NAMALWA (cell line): Measurements from ENCODE around the gene TNFRSF13B.

Experiments
- DNase-seq: peaks from one replicate; pipeline ENCODE4 v3.0.0-alpha.2; 2015; ENCODE audit warnings: low spot score

Gene TNFRSF13B

GRCh38 chr17:16938496-16939207 lies 33.3 kb downstream of the TNFRSF13B start:
- DNase-seq, result peak; percentile 17

- no peak for DNase-seq
Measured at GRCh38 chr17:16938031-16938430, 33.9 kb downstream of the TNFRSF13B start.

GRCh38 chr17:16937431-16937830 lies 34.5 kb downstream of the TNFRSF13B start:
- no peak for DNase-seq

- no peak for DNase-seq
Measured at GRCh38 chr17:16936536-16937310, 35.2 kb downstream of the TNFRSF13B start.

- DNase-seq, result no peak
Measured at GRCh38 chr17:16935786-16936185, 36.1 kb downstream of the TNFRSF13B start.

- no peak for DNase-seq
Measured at GRCh38 chr17:16935241-16935663, 36.7 kb downstream of the TNFRSF13B start.

- DNase-seq, result no peak
Measured at GRCh38 chr17:16934836-16935235, 37.1 kb downstream of the TNFRSF13B start.

GRCh38 chr17:16934133-16934795 lies 37.7 kb downstream of the TNFRSF13B start:
- no peak for DNase-seq

- DNase-seq, result no peak
Measured at GRCh38 chr17:16933317-16934132, 38.4 kb downstream of the TNFRSF13B start.

GRCh38 chr17:16932611-16933010 lies 39.3 kb downstream of the TNFRSF13B start:
- DNase-seq, result no peak

GRCh38 chr17:16932156-16932555 lies 39.8 kb downstream of the TNFRSF13B start:
- no peak for DNase-seq

- no peak for DNase-seq
Measured at GRCh38 chr17:16931318-16932060, 40.4 kb downstream of the TNFRSF13B start.

- DNase-seq, result no peak
Measured at GRCh38 chr17:16930571-16931317, 41.2 kb downstream of the TNFRSF13B start.

GRCh38 chr17:16929757-16930520 lies 42.0 kb downstream of the TNFRSF13B start:
- no peak for DNase-seq

- no peak for DNase-seq
Measured at GRCh38 chr17:16929035-16929680, 42.8 kb downstream of the TNFRSF13B start.

GRCh38 chr17:16928406-16929034 lies 43.4 kb downstream of the TNFRSF13B start:
- no peak for DNase-seq

GRCh38 chr17:16927641-16928321 lies 44.1 kb downstream of the TNFRSF13B start:
- DNase-seq, result no peak
